ACHN (cell line): Measurements from ENCODE around the gene PIGX.
A peak's percentile ranks its signal among the peaks of the same experiment; 100 is the strongest.

ENCODE experiments used
- DNase-seq: peaks from one replicate; pipeline ENCODE4 v3.0.0-alpha.2; 2015
- in situ Hi-C: cut with HindIII; loops from 2 replicates; pipeline ENCODE4 v1.10.0; 2017; ENCODE audit warnings: low sequenced_read_pairs, low pct_ligation_motif_present, low pct_unique_long_range_greater_than_20kb

PIGX gene

DNA sequence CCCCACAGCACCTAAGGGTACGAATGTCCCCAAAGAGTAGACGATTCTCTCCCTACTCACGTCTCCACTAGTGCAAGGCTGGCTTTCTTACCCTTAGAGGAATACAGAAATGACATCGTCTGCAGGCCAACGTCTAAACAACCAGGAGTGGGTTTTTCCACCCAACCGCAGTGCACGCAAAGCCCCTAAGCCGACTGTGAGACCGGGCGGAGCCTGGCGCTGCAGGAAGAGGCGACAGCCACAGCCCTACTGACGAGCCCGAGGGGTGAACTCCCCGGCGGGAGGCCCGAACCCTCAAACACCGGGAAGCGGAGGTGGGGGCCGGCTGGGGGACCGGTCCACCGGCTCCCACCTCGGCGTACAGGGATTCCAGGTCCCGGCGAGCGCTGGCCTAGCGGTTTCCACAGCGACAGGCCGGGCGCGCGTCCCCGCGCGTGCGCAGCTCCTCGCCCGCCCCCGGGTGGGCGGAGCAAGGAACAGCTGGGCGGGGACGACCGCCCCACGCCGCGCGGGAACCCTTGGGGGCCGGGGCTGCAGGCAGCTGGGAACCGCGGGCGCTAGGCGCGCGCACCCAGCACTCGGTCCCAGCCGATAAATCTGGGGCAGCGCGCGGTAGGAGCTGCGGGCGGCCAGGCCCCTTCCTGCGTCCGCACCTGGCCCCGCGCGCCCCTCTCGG is at the start of gene PIGX, which contains the start of gene CEP19:
Gene PIGX (plus strand): TSS at position 540 of the 676 bp plus-strand sequence.
Gene CEP19 (minus strand): TSS at position 413 of the 676 bp plus-strand sequence. CDS start 3,593 bp downstream, outside the sequence.
- in situ Hi-C loops: no loop called here

DNA sequence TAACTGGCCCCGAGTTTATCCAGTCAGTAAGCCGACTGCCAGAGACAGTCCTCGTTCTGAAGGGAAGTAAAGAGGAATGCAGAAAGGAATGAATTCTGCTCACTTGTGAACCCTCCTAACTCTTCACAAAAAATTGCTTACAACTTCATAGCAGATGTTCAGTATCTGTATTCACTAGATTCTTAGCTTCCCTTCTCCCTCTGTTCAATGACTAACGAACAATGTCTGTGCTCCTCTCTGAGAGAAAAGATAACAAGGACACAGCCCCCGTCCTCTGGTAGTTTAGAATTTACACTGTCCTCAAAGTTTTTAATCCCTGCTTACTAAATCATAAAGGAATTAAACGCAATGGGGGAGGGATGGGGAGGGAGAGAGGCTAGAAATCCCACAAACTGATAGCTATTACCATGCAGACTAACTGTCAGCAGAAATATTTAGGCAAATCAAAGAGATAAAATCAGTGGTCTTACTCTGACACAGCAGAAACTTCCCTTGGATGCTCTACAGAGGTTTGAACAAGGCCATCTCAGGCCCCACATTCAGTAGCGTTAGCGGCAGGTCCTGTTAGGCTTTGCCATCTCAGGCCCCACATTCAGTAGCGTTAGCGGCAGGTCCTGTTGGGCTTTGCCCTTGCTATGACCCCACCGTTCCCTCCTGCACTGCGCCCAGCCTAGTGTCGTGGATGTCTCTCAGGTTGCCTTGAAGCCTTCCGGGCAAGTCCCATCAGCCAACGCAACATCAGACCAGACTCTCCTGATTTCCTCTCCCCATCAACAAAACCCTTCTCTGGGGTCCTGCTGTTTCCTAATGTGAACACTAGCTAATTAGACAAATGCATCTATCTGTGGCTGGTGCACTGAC is 49.2 kb upstream of the PIGX start:
- no peak for DNase-seq
- in situ Hi-C loops: no loop called here

More for the DNA sequence above, at the start of gene PIGX, which contains the start of gene CEP19:
- peak; percentile 82 for DNase-seq

DNA sequence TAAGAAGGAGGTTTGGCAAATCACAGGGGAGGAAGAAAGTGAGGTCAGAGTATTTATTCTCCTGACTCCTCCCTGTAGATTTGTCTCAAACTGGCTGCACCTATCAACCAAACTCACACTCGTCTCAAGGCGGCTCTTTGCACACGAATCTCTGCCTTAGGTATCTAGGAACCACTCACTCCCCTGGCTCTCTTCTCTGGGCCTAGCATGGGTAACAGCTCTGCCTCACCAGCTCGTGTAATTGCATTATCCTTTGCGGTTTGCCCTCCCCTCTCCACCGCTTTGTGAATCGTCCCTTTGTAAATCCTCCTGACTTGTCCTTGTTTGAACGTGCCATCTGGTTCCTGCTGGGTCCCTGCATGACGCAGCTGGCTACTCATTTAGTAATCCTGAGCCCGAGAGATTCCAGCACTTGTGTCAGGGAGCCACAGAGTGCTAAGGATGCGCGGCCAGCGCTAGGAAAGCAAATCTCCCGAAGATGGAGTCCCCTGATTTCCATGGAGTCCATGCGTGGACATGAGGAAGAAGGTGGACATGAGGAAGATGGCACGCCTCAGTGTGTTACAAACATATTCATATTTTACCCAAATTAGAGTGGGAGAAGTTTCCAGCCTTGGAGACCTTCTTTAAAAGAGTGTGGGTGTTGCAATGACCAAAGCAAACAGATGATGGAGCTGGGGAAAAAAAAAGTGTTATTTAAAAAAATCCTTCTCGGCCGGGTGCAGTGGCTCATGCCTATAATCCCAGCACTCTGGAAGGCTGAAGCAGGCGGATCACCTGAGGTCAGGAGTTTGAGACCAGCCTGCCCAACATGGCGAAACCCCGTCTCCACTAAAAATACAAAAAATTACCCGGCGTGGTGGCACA is 45.9 kb upstream of the PIGX start:
- in situ Hi-C loops: no loop called here
- no peak for DNase-seq

DNA sequence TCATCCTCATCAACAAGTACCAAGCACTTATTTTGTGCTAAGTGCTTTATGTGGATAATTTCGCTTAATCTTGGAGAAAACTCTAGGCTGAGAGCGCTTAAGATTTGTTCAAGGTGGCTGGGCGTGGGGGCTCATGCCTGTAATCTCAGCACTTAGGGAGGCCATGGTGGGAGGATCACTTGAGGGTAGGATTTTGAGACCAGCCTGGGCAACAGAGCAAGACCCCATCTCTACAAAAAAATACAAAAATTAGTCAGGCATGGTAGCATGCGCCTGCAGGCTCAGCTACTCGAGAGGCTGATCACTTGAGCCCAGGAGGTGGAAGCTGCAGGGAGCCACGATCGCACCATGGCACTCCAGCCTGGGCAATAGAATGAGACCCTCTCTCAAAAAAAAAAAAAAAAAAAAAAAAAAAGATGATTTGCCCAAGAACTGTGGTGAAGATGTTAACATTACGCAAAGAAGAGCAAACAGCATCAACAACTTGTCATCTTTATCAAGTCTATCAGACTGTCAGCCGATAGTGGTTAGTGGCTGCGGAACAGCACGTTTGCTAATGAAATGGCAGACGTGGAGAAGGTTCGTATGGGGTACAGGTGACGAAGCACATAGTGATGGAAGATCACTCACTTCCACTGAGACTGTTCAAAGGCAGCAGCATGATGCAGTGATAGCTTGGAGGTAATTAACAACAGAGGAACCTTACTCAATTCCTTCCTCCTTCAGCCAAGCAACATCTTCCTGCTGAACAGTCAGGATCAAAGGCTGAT is 44.9 kb upstream of the PIGX start:
- in situ Hi-C loops: no loop called here
- no peak for DNase-seq

DNA sequence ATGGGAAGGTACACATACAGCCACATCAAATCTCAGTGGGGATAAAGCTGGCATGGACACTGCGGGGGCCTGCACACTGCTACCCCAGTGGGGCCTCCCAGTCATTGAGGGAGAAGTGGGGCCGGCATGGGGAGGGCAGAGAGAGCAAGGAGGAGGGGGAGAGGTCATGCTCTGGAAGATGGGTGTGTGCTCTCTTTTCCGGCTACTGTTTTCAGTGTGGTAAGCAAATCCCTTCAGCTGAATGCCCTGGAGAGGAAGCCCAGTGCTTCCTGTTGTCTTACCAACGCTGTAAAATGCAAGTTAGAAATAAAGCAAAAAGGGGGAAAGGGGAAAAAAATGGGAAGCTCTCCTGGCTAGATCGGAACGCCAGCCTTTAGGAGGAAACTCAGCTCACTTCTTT is 41.8 kb upstream of the PIGX start:
- DNase-seq: no peak
- in situ Hi-C loops: no loop called here

DNA sequence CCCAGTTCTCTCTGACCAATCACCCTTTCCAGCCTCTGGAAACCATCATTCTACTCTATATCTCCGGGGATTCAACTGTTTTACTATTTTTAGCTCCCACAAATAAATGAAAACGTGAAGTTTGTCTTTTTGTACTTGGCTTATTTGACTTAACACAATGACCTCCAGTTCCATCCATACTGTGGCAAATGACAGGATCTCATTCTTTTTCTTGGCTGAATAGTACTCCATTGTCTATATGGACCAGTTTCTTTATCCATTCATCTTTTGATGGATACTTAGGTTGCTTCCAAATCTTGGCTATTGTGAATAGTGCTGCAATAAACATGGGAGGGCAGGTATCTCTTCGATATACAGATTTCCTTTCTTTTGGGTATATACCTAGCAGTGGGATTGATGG is 38.5 kb upstream of the PIGX start:
- no peak for DNase-seq
- in situ Hi-C loops: no loop called here

DNA sequence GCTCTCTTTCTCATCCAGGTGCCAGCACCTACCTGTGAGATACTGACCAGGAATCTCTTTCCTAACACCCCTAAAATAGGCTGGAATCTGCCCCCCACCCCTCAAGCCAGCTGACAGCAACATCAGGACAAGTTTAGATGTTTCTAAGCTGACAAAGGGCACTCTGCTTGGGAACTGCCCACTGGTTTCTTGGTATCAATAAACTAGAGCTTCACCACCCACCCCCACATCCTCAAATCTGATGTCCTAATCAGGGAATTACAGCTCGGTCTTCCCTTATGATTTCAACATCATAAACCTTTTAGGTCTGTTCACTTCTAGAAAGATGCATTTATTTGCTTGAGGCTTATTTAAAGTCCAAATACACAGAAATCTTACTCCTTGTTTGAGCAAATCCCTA is 34.8 kb upstream of the PIGX start:
- in situ Hi-C loops: no loop called here
- no peak for DNase-seq

DNA sequence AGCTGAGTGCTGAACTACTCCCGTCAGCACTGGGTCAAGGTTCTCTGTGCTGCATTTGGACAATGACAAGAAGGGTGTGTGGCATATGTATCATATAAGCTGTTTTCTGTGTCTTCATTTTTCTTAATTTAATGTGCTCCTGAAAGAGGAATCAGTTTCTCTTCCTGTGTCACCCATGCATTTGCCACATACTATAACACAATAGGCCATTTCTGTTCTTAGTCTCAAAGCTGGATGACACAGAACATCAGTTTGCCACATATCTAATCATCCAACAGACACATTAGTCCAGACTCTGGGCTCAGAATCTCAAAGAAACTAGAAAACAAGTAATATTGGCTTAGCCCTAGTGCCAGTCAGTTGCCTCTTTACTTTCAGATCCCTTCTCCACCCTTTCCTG is 34.2 kb upstream of the PIGX start:
- in situ Hi-C loops: no loop called here
- no peak for DNase-seq

DNA sequence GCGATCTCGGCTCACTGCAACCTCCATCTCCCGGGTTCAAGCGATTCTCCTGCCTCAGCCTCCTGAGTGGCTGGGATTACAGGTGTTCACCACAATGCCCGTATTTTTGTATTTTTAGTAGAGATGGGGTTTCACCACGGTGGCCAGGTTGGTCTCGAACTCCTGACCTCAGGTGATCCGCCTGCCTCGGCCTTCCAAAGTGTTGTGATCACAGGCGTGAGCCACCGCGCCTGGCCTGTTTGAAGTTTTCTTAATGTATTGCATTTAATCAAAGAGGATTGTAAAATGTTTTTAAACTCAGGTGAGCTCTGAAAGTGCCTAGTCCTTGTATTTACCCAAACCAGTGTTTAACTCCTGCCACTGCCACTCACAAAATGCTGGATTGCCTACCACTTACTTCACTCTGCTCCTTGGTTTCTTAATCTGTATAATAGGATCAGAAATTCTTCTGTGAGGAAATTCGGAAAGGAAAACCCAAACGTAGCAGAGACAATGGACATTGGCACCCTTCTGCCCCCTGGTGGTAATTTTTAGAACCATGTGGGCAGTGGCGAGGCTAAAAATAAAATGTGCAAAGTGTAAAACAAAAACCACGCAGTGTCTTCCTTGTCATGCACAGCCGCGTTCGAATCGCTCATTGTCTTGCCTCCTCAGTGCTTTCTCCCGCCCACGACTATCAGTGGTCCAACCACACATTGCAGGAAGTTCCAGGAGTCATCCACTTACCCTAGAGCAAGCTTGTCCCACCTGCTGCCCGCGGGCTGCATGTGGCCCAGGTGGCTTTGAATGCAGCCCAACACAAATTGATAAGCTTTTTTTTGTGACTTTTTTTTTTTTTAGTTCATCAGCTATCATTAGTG is 27.4 kb upstream of the PIGX start:
- peak; percentile 48 for DNase-seq
- in situ Hi-C loops: no loop called here

DNA sequence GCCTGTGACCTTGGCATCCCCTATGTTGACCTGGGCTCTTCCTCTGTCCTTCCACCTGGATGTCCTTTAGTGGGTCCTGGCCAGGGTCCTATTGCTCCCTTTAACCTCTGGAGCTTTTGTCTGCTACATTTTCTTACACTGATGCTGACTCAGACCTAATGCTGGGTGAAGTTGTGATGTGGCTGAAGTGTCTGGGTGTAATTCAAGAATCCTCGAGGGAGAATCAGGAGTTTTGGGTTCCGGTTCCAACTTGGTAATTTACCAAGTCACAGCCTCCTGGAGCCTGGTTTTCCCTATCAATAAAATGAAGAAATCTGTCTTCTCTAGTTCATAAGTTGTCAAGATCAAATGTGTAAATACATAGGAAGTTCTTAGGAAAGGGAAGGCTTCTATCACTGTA is 25.7 kb upstream of the PIGX start:
- in situ Hi-C loops: no loop called here
- no peak for DNase-seq

DNA sequence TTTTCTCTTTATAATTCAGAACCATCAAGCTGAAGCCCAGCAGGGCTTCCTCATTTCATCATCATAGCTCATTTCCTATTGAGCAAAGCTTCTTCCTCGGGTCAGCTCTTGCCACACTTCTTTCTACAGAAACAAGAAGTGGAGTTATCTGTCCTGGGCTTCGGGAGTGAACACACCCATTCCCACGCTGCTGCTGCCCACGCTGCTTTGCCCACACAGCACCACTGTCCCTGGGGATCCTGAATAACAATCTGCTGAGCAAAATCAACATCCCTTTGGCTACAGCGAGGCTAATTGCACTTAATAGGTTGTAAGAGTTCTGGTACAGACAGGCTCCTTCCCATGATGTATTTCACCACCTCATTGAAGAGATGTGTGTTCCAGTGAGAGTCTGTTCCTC is 23.8 kb upstream of the PIGX start:
- no peak for DNase-seq
- in situ Hi-C loops: no loop called here

DNA sequence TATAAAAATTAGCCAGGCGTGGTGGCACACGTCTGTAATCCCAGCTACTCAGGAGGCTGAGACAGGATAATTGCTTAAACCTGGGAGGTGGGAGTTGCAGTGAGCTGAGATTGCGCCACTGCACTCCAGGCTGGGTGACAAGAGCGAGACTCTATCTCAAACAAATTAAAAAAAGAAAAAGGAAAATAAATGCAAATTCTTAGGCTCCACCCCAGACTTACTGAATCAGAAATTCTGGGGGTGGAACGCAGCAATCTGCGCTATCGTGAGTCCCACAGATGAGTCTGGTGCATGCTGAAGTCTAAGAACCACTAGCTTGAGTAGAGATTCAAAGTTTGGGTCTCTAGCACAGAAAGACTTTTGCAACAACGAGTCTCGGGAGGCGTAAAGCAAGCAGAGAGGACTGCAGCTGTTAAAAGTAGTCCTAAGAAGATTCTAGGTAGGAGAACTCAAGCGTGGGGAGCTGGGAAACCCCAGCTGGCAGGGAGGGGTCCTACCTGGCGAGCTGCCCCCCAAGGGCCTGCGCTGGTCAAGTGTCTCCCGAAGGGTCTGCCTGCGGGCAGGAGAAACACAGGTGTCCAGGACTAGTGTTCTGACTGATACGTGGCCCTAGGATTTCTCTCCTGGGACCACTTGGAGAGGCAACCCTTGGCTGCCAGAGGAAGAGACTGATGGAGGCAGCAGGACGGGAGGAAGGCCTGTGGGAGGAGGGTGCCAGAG is 22.1 kb upstream of the PIGX start:
- DNase-seq: no peak
- in situ Hi-C loops: no loop called here

DNA sequence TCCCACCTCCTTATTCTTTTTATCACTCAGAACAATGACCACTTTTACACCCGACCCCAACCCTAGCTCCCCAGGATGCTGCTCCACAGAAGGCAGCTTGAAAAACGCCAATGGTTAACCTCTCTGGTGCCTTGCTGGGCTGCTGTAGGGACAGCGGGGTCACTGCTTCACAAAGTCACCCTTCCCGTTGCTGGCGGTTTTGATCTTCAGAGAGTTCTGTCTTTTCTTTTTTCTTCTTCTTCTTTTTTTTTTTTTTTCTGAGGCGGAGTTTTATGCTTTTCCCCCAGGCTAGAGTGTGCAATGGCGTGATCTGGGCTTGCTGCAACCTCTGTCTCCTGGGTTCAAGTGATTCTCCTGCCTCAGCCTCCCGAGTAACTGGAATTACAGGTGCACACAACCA is 20.8 kb upstream of the PIGX start:
- in situ Hi-C loops: no loop called here
- DNase-seq: no peak

DNA sequence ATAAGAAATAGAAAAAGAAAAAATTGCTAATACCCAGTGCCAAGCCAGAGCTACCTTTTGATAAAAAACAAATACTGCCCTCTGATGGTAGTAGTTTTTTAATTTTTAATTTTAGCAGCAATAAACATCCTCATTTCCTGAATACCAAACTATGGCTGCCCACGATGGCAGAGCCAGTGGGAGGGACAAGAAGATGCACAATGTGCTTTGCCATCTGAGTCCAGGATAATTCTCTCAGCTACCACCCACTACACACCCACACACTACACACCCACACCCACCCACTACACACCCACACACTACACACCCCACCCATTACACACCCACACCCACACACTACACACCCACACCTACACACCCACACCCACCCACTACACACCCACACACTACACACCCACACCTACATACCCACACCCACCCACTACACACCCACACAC is 18.0 kb upstream of the PIGX start:
- in situ Hi-C loops: no loop called here
- peak; percentile 33 for DNase-seq

DNA sequence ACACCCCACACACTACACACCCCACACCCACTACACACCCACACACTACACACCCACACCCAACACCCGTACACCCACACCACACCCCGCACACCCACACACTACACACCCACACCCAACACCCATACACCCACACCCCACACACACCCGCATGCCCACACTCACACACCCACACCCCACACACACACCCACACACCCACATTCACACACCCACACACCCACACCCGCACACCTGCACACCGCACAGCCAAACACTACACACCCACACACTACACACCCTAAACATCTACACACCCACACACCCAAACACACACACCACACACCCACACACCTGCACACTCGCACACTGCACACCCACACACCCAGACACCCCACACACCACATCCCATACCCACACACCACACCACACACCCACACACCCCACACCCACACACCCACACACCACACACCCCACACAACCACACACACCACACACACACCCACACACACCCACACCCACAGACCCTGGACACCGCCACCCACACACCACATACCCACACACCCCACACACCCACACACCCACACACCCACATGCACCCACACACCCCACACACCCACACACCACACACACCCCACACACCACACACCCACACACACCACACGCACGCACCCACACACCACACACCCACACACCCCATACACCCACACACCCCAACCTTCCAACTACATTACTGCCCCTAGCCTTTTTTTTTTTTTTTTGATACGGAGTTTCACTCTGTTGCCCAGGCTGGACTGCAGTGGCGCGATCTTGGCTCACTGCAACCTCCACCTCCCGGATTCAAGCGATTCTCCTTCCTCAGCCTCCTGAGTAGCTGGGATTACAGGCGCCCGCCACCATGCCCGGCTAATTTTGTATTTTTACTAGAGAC is 17.0 kb upstream of the PIGX start:
- DNase-seq: no peak
- in situ Hi-C loops: no loop called here

DNA sequence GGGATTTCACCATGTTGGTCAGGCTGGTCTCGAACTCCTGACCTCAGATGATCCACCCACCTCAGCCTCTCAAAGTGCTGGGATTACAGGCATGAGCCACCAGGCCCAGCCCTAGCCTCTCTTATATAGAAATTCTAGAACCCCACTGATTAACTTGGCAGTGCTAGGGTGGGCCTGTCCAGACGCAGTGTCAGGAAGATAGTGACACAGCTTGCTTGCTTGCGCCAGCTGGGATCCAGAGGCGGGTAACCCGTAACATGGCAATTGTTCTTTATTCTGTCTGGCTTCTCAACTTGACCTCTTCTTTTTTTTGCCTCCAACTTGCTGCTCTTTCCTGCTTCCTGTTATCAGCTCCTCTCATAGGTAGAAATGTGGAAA is 16.3 kb upstream of the PIGX start:
- in situ Hi-C loops: no loop called here
- no peak for DNase-seq
